ENCODE measurements around the gene C10orf71.

The C10orf71 gene

GRCh38 chr10:49364051-49364450, 65.1 kb downstream of the C10orf71 start:
- no peak for DNase-seq

DNA sequence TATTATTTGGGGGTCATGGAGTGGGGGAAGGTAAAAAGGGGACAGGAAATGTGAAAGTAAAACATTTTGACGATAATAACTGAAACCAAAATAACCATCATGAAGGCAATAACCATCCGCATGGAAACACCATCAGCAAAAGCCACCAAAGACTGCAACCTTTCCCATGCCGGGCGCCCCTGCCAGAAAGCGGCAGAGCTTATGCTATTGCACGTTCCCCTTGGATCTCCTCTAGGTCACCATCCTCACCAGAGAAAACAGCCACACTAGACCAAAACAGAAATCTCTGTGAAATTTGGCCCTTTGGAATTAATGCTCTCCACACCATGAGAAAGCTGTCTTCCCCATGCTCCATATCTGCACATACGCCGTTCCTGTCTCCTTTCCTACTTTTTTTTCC, 65.8 kb downstream of the C10orf71 start:
- no peak for DNase-seq

DNA sequence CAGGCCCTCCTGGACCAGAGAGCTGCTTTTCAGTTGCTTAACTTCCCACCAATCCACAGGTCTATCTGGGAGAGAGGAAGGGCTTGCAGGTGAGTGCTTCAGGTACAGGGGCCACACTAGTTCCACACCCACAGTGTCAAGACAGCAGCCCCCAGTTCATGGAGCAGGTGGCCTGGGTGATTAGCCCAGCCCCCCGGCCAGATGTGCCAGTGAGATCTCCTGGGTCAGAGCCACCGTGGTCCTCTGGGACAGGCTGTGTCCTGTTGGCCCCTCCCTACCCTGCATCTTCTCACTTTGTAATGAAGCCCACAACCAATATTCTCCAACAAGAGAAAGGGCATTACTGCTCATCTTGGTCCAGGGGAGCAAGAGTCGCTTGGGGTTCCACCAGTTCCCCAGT, 66.3 kb downstream of the C10orf71 start:
- no peak for DNase-seq

GRCh38 chr10:49365675-49366415, 66.9 kb downstream of the C10orf71 start:
- no peak for DNase-seq

- no peak for DNase-seq
Measured at GRCh38 chr10:49366460-49366859, 67.5 kb downstream of the C10orf71 start.

- no peak for DNase-seq
Measured at GRCh38 chr10:49367600-49367999, 68.6 kb downstream of the C10orf71 start.

DNA sequence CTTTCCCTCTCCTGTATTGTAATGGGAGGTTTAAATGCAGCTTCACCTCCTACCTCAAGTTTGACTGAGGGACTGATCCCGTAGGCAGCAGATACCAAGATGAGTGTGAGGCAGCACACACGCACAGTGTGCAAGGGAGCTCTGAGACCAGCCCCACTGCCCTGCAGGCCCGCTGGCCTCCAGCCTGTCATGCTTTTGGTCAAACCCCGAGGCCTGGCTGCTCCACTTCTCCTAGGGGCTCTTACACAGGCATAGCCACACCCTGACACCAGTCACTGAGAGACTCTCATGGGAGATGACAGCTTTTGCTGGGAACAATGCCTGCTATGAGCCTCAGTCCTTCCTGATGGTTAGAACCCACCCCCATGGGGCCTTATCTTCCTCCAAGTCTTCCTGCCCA, 69.3 kb downstream of the C10orf71 start:
- no peak for DNase-seq

DNA sequence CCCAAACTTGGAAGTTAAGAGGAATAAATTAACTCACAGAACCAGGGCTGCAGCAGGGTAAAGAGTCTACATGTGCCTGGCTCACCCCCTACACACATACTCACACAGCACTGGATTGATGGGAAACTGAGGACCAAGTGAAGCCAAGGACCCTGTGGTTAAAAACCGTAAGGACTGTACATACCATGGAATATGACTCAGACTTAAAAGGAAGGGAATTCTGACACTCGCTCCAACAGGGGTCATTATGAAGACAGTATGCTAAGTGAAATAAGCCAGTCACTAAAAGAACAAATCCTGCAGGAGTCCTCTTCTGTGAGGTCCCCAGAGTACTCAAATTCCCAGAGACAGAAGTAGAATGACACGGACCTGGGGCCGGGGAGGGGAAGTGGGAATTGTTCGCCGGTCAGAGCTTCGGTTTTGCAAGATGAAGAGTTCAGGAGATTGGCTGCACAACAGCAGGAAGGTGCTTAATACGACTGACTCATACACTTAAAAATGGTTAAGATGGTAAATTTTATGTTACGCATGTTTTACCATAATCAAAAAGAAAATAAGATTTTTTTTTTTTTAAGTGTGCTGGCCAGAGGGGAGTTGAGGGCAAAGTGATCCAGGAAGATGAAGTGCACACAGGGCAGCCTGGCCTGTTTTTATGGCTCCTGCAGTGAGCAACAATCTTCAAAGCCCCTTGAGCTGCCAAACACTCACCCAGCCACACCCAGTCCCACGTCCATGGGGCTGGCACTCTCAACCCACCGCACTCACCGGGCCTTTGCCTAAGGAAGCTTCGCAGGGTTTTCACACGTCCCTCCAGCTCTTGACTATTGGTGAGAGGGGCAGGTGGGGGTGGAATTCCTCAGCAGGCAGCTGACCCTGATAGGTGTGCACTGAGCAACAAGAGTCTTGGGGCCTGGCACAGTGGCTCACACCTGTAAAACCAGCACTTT, 70.5 kb downstream of the C10orf71 start:
- DNase-seq, result no peak

- DNase-seq, result no peak
Measured at GRCh38 chr10:49370326-49371100, 71.5 kb downstream of the C10orf71 start.

DNA sequence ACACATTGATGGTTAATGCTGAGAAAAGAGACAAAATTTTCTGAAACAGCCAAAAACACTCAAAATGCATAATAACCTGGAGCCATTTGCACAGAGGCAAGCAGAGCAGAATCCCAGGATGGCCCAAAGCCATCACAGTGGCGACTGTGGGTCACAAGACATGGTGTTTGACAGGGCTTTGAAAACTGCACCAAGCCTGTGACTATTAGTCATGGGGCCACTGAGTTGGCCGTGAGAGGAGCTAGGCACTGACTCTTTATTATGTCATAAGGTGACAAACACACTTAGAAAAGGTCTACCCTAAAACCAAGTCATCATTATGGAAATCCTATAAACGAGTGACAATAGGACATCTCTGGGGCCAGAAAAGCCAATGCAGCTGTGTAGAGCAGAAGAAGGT, 73.0 kb downstream of the C10orf71 start:
- no peak for DNase-seq

- no peak for DNase-seq
Measured at GRCh38 chr10:49373361-49373760, 74.4 kb downstream of the C10orf71 start.

DNA sequence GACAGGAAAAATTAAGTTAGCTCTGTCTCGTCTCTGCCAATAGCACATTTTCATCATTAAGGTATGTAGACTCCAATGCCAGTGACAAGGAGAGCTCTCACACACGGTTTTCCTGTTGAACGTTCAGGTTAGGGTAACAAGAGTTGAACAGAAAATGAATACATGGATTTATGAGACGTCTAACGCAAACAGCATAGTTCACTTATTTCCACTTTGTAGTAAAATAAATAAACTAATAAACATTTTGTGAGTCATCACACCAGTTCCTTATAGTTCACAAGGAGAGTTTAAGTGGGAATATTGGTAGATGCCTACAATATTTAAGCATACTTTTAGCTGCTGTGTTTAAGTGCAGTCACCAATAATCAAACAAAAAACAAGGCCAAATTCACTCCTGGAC, 75.8 kb downstream of the C10orf71 start:
- DNase-seq, result no peak

- no peak for DNase-seq
Measured at GRCh38 chr10:49375611-49376010, 76.6 kb downstream of the C10orf71 start.
